Measurements from ENCODE around the gene PTK6.
"Not testable (repeated sequence)": the region's sequence is repeated elsewhere in the genome, so short reads cannot be mapped to it uniquely, and the experiment has no call there.

PTK6 gene

GRCh38 chr20:63559485-63560332 lies 22.5 kb upstream of the PTK6 start:
- not testable (repeated sequence) for DNase-seq (ENCODE audit: low read depth in 4 of 4, low spot score in 1 of 4)

GRCh38 chr20:63558804-63559484 lies 21.8 kb upstream of the PTK6 start:
- no peak for DNase-seq (ENCODE audit: low read depth in 4 of 4, low spot score in 1 of 4)

- DNase-seq (ENCODE audit: low read depth in 4 of 4, low spot score in 1 of 4) = no peak
These were observed 20.3 kb upstream of the PTK6 start for GRCh38 chr20:63557481-63557891.

- no peak for DNase-seq (ENCODE audit: low read depth in 4 of 4, low spot score in 1 of 4)
These were observed 19.8 kb upstream of the PTK6 start for GRCh38 chr20:63556873-63557478.

DNA sequence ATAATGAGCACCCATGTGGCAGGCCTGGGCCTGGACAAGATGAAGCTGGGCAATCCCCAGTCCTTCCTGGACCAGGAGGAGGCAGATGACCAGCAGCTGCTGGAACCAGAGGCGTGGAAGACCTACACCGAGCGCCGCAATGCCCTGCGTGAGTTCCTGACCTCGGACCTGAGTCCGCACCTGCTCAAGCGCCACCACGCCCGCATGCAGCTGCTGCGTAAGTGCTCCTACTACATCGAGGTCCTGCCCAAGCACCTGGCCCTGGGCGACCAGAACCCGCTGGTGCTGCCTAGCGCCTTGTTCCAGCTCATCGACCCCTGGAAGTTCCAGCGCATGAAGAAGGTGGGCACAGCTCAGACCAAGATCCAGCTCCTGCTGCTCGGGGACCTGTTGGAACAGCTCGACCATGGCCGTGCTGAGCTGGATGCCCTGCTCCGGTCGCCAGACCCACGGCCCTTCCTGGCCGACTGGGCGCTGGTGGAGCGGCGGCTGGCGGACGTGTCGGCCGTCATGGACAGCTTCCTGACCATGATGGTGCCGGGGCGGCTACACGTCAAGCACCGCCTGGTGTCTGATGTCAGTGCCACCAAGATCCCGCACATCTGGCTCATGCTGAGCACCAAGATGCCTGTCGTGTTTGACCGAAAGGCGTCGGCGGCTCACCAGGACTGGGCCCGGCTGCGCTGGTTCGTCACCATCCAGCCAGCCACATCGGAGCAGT lies 18.6 kb upstream of the PTK6 start:
- no peak for DNase-seq (ENCODE audit: low read depth in 4 of 4, low spot score in 1 of 4)

DNA sequence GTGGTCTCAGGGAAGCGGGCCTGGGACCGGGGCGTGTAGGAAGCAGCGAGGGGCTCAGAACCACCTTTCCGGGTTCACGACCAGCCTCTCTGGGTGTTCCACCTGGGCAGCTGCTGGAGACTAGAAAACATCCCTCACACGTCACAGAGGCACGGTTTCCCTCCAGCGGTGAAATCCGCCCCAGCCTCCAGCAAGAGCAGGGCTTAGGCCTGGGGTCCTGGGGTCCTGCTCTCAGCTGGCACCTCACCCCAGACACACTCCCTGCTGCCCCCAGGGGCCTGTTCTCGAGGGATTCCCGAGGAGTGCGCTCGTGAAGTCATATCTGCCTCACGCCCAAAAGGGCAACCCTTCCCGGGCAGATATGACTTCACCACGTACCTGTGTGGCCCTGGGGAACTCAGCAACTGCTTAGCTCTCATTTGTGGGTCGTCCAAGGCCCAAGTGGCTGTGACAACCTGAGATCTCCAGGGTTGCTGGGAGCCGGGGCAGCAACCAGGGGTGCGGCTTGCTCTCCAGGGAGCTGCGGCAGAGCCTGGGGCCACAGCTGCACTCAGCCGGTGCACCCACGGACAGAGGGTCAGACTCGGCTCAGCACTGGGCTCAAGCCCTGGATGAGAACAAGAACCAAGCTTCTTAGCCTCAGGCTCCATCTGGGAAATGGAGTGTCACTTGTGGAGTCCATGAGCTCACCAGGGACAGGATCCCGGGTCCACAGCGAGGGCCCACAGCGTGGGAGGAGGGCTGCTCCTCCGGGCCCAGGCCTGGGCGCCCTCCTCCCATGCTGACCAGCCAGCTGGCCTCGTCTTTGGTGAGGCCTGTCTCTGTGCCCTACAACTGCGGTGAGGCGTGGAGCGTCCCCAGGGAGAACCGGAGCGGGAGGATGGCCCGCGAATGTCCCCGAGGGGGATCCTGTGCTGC lies 17.4 kb upstream of the PTK6 start:
- DNase-seq (ENCODE audit: low read depth in 4 of 4, low spot score in 1 of 4) = no peak

DNA sequence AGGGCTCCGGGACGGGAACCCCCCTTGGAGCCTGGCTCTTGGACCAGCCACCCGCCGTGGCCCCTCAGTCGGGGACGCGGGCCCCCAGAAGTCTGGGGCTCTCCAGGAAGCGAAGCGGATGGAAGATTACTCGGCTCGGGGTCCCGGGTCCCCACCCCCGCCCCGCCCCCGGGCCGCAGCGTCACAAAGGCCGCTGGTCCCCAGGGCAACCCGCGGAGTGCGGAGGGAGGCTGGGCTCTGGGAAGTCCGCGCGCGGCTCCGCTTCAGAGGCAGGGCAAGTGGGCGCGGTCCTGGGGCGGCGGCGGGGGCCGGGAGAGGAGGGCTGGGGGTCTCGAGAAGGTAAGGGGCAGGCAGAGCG lies 16.7 kb upstream of the PTK6 start, which contains the start of gene FNDC11:
TSS of gene FNDC11 (plus strand) at position 227 of the 358 bp plus-strand sequence. CDS start 1,505 bp downstream, outside the sequence.
- DNase-seq (ENCODE audit: low read depth in 4 of 4, low spot score in 1 of 4) = peak in 1 of 4 experiments; percentile 37

DNA sequence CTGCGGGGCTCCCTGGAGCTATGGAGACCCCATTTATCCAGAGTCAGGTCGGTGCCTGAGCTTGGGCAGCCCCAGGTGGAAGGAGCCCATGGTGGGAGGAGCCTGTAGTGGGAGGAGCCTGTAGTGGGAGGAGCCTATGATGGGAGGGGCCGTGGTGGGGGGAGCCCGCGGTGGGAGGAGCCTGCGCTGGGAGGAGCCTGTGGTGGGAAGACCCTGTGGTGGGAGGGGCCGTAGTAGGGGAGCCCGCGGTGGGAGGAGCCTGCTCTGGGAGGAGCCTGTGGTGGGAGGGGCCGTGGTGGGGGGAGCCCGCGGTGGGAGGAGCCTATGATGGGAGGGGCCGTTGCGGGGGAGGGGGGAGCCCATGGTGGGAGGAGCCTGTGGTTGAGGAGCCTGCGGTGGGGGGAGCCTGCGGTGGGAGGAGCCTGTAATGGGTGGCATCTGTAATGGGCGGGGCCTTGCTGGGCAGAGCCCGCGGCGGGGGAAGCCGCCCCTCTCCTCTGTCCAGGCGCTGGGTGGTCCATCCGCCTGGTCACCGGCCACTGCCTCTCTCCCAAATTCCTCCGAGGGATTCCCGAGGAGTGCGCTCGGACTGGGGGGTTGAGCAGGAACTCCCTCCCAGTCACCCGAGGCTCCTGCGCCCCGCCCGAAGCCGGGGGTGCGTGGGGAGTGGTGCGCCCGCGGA lies 16.2 kb upstream of the PTK6 start:
- DNase-seq (ENCODE audit: low read depth in 4 of 4, low spot score in 1 of 4) = peak; percentile 64 to 84 (median 76)

- no peak for DNase-seq (ENCODE audit: low read depth in 4 of 4, low spot score in 1 of 4)
These were observed 15.5 kb upstream of the PTK6 start for GRCh38 chr20:63552481-63553249.

- DNase-seq (ENCODE audit: low read depth in 4 of 4, low spot score in 1 of 4) = no peak
These were observed 13.9 kb upstream of the PTK6 start for GRCh38 chr20:63551068-63551467.

GRCh38 chr20:63549679-63550282 lies 12.6 kb upstream of the PTK6 start:
- DNase-seq (ENCODE audit: low read depth in 4 of 4, low spot score in 1 of 4) = no peak

DNA sequence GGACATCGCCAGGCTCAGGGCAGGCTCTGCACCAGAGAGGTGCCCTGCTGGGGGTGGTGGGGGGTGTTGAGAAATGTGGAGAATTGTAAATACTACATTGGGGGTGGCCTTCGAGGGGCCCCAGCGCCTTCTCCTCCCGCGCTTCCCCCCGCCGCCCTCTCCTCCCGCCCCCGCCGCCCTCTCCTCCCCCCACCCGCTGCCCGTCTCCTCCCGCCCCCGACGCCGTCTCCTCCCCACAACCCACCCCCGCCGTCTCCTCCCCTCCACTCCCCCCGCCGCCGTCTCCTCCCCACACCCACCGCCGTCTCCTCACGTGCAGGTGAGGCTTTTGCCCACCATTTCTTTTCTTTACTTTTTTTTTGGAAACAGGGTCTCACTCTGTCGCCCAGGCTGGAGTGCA lies 11.8 kb upstream of the PTK6 start:
- DNase-seq (ENCODE audit: low read depth in 4 of 4, low spot score in 1 of 4) = no peak

GRCh38 chr20:63548542-63548941 lies 11.4 kb upstream of the PTK6 start:
- no peak for DNase-seq (ENCODE audit: low read depth in 4 of 4, low spot score in 1 of 4)

DNA sequence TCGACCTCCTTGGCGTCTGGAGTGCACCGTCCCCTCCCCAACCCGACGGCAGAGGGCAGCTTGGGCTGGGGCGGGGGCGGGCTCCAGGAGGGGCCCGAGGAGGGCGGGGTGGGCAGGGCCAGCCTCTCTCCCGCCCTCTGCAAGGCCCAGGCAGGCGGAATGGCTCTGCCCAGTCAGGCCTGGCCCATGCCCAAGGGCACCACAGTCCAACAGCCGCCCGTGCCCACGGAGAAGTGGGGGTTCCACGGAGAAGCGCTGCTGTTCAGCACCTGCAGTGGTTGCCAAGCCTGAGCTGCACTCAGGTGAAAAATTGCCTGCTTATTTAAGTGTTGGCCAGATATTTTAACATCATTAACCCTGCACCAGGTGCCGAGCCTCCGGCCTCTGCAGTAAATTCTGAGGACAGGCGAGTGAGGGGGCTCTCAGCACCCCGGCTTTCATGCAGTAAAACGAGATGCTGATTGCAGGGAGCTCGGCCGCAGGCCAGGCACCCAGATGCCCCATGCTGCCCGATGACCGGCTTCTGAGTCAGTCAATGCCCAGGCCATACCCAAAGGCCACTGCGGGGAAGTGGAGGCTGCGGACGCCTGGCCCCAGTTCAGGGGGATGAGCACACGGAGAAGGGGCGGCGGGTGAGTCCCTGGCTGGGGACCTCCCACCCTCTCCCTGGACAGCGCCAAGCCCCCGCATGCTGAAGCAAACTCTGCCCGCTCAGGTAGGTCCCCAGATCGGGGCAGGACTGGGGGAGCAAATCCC lies 10.7 kb upstream of the PTK6 start, which contains the start of gene SRMS:
TSS of gene SRMS (minus strand) at position 25 of the 756 bp plus-strand sequence. CDS start 286 bp downstream, outside the sequence.
- no peak for DNase-seq (ENCODE audit: low read depth in 4 of 4, low spot score in 1 of 4)

GRCh38 chr20:63546956-63547724 lies 10.0 kb upstream of the PTK6 start:
- no peak for DNase-seq (ENCODE audit: low read depth in 4 of 4, low spot score in 1 of 4)

GRCh38 chr20:63546256-63546955 lies 9.2 kb upstream of the PTK6 start:
- DNase-seq (ENCODE audit: low read depth in 4 of 4, low spot score in 1 of 4) = no peak
